HFFc6 (cell line): Measurements from ENCODE around the gene SLC27A5. TPM values are rescaled to one million over a fixed set of nuclear protein-coding genes. Genes with fewer than 3 reads are reported as not detected.
"Not testable (repeated sequence)": the region's sequence is repeated elsewhere in the genome, so short reads cannot be mapped to it uniquely, and the experiment has no call there.

Source experiments
- DNase-seq: peaks from one replicate; pipeline ENCODE4 v3.0.0-alpha.2; 2018
- H3K27ac Mint-ChIP-seq: 2 replicates; pipeline ENCODE4 v1.8.0; 2020; ENCODE audit warnings: mild to moderate bottlenecking, mixed read lengths
- H3K27me3 Mint-ChIP-seq: 2 replicates; pipeline ENCODE4 v1.8.0; 2021; ENCODE audit warnings: mild to moderate bottlenecking, moderate library complexity, mixed read lengths; ENCODE audit not compliant: insufficient read depth
- H3K36me3 Mint-ChIP-seq: 2 replicates; pipeline ENCODE4 v1.8.0; 2021; ENCODE audit warnings: low read depth, mixed read lengths
- H3K4me1 Mint-ChIP-seq: 2 replicates; pipeline ENCODE4 v1.8.0; 2020; ENCODE audit warnings: low read depth, mixed read lengths
- H3K4me3 Mint-ChIP-seq: 2 replicates; pipeline ENCODE4 v1.8.0; 2020; ENCODE audit warnings: mild to moderate bottlenecking, moderate library complexity, mixed read lengths
- H3K9me3 Mint-ChIP-seq: 2 replicates; pipeline ENCODE4 v1.8.0; 2020; ENCODE audit warnings: mild to moderate bottlenecking, mixed read lengths
- total RNA-seq, 6 experiments: library from RNA; stranded (reverse); fragmentation: NEBNext Ultra II Directional; extraction: Animal tissue kit (Norgen Biotek cat#: 25700); gene quantifications; 2 replicates in 1 of 6; 3 replicates in 5 of 6; pipeline ENCODE4 v1.2.3, GENCODE V29; 2021
- TF ChIP-seq, protein P1 (sequence below): fragments of 200-600 bp; sonication (generic); IDR thresholded peaks from 2 replicates; pipeline ENCODE4 v1.5.0; 2021; ENCODE audit warnings: antibody characterized with exemption, mild to moderate bottlenecking

The SLC27A5 gene
- total RNA-seq, 6 experiments from 2014 or later, result 2.0 to 5.7 (median 2.6) TPM

DNA sequence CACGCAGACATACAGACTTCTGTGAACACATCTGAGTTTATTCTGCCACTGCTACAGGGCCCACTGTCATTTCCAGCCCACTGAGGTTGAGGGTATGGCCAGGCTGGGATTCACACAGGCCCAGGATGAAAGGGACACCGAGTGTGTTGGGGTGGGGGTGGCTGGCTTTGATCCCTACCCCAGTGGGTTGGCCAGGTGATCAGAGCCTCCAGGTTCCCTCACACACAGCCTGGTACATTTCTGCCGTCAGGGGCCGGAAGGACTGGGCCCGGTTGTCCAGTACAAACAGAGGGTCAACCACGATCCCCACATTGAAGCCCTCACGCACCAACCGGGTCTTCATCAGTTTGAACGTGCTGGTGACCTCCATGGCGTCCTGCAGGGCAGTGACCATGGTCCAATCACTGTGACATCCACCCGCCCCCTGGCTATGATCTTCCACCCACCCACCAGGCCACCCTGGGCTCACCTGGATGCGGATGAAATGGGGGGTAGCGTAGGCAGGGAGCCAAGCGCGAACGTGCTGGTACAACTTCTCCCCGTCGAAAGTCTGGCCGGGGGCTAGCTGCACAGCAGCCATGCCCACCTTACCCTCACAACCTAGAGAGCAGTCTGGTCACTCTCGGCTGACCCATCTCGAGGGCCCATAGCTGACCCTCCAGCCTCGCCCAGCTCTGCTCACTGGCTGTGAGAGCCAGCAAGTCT, 13.3 kb downstream of the SLC27A5 start:
- peak overlapping the region; percentile 89 for H3K4me3 Mint-ChIP-seq
- no peak for DNase-seq
- no peak overlapping the region for H3K27ac Mint-ChIP-seq
- H3K36me3 Mint-ChIP-seq, result peaks cover 4% of the 10 kb centered on the region
- peaks cover 15% of the 10 kb centered on the region for H3K4me1 Mint-ChIP-seq
- peaks cover 5% of the 10 kb centered on the region for H3K27me3 Mint-ChIP-seq
- H3K9me3 Mint-ChIP-seq, result peaks cover 4% of the 10 kb centered on the region
- TF ChIP-seq, protein P1, sequence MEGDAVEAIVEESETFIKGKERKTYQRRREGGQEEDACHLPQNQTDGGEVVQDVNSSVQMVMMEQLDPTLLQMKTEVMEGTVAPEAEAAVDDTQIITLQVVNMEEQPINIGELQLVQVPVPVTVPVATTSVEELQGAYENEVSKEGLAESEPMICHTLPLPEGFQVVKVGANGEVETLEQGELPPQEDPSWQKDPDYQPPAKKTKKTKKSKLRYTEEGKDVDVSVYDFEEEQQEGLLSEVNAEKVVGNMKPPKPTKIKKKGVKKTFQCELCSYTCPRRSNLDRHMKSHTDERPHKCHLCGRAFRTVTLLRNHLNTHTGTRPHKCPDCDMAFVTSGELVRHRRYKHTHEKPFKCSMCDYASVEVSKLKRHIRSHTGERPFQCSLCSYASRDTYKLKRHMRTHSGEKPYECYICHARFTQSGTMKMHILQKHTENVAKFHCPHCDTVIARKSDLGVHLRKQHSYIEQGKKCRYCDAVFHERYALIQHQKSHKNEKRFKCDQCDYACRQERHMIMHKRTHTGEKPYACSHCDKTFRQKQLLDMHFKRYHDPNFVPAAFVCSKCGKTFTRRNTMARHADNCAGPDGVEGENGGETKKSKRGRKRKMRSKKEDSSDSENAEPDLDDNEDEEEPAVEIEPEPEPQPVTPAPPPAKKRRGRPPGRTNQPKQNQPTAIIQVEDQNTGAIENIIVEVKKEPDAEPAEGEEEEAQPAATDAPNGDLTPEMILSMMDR, result no peak

DNA sequence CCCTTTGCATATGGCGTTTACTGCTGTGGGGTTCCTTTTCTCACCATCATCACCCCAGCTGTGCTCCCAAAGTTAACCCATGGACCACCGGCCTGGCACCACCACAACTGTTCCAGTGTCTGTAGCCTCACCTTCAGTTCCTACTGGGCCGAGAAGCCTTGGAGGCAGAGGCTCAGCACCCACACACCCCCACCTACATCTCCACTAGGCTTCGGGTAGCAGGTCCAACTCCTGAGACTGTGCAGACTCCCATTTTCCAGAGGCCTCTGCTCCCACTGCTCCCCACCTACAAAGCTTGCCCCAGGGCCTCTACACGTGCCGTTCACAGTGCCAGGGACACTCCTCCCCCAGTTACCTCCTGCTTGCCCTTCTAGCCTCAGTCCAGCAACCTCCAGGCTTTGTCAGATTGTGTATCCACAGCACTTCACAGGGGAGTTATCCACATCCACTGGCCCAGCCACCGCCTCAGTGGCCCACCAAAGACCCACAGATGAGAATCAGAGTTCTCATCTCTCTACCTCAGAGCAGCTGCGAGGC, 14.1 kb downstream of the SLC27A5 start:
- Mint-ChIP-seq H3K9me3 (peaks cover 4% of the 10 kb centered on the region), H3K27me3 (peaks cover 5% of the 10 kb centered on the region), H3K4me1 (peaks cover 15% of the 10 kb centered on the region), H3K36me3 (peaks cover 4% of the 10 kb centered on the region), H3K4me3 (no peak overlapping the region), H3K27ac (no peak overlapping the region)
- no peak for DNase-seq
- TF ChIP-seq, protein P1, result no peak

DNA sequence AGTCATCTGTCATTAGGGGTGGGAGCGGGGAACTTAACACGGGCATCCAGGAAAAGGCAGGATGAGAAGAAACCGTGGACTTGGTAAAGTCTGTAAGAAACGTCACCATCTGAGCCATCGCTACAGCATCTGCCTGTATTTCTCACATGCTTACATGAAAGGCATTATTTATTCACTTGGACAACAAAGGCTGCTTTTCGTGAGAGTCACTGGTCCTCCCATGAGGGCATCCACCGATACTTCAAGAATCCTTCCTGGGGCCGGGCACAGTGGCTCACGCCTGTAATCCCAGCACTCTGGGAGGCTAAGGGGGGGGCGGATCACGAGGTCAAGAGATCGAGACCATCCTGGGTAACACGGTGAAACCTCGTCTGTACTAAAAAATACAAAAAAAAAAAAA, 19.5 kb downstream of the SLC27A5 start:
- peaks cover 3% of the 10 kb centered on the region for H3K27me3 Mint-ChIP-seq
- no peak overlapping the region for H3K4me3 Mint-ChIP-seq
- no peaks in the 10 kb centered on the region for H3K9me3 Mint-ChIP-seq
- H3K27ac Mint-ChIP-seq, result no peak overlapping the region
- H3K4me1 Mint-ChIP-seq, result no peaks in the 10 kb centered on the region
- H3K36me3 Mint-ChIP-seq, result no peaks in the 10 kb centered on the region
- no peak for DNase-seq
- TF ChIP-seq, protein P1, result no peak

DNA sequence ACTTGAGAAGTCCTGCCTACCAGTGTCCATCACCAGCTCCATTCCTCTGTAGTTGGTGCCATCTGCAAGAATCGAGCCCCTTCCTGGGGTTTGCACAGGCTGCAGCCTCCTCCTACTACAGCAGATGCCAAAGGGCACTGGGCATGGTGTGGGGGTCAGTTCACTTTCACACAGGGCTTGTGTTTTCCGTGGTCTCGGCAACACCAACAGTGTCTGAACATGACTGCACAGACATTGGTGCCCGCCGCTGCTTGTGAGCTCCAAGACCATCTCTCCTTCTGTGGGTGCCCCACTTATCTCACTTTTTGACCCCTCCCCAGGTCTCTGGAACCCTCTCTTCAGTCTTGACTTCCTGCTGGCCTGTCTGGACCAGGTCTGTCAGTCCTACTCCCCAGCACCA, 20.4 kb downstream of the SLC27A5 start:
- Mint-ChIP-seq H3K4me3 (no peak overlapping the region), H3K27ac (no peak overlapping the region), H3K27me3 (peaks cover 2% of the 10 kb centered on the region; the same call in 1 of the 2 replicates), H3K4me1 (no peaks in the 10 kb centered on the region), H3K36me3 (no peaks in the 10 kb centered on the region), H3K9me3 (no peaks in the 10 kb centered on the region)
- TF ChIP-seq, protein P1, result no peak
- no peak for DNase-seq

DNA sequence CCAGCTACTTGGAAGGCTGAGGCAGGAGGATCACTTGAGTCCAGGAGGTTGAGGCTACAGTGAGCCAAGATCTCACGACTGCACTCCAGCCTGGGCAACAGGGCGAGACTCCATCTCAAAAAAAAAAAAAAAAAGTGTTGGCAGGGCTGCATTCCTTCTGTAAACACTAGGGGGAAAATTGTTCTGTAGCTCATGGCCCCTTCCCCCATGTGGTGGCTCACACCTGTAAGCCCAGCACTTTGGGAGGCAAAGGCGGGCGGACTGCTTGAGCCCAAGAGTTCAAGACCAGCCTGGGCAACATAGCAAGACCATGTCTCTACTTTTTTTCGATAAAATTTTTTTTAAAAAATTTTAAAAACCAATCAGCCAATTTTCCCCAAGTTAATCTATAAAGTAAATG, 27.4 kb downstream of the SLC27A5 start:
- H3K36me3 Mint-ChIP-seq, H3K4me3 Mint-ChIP-seq, DNase-seq, H3K4me1 Mint-ChIP-seq, H3K9me3 Mint-ChIP-seq, H3K27me3 Mint-ChIP-seq, H3K27ac Mint-ChIP-seq: not testable (repeated sequence)
- TF ChIP-seq, protein P1, result peak; percentile 29; the same call in 1 of the 2 replicates
